HL-60 (cell line): ENCODE data around the gene GFER.

Experiments used
- CTCF ChIP-seq: IDR thresholded peaks from one replicate; pipeline ENCODE4 v1.5.1; 2011; ENCODE audit warnings: low read length, control low read depth, inconsistent platforms; ENCODE audit not compliant: insufficient read depth
- POLR2AphosphoS5 ChIP-seq: IDR thresholded peaks from 2 replicates; pipeline ENCODE4 v1.6.1; 2012; ENCODE audit warnings: low read depth
- REST ChIP-seq: IDR thresholded peaks from 2 replicates; pipeline ENCODE4 v1.6.1; 2012; ENCODE audit warnings: low read depth; ENCODE audit not compliant: insufficient replicate concordance

GRCh38 chr16:1998852-1999801 is 15.1 kb downstream of the GFER start:
- TF ChIP-seq CTCF, result no peak
- no peak for TF ChIP-seq POLR2AphosphoS5
- no peak for TF ChIP-seq REST
